ENCODE measurements around the gene GLB1L3. TPM values are rescaled to one million over a fixed set of nuclear protein-coding genes. Genes with fewer than 3 reads are reported as not detected.

Gene GLB1L3
- total and polyA plus RNA-seq, 2 of the 4 experiments (the other 2 are of a cell fraction): not detected

DNA sequence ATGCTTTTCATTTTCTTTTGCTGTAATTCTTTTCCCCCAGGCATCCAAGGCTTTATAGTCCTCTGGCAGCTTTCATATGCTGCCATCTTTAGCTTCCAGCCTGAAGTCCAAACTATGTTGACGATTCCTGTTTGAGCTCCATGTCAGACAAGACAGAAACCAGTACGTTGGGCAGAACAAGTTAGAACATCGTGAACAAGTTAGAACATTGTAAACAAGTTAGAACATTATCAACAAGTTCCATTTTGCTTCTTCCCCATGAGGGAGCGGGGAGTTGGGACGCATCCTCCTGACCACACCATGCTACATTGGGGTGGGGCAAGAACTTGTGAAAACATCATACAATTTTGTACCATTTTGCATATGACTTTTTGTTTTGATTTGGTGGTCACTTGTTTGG, 79.5 kb downstream of the GLB1L3 start:
- BruUV-seq (replicated peaks): no TSS peak
- H3K27me3 ChIP-seq (ENCODE audit: control insufficient read depth, insufficient read depth, low read length): no peaks in the 10 kb centered on the region
- no peak overlapping the region for H2AK9ac ChIP-seq (replicated peaks; ENCODE audit: low read depth, low read length, poor library complexity)
- no peak overlapping the region for H3K9ac ChIP-seq (ENCODE audit: low read depth, low read length)
- H3K4me1 ChIP-seq (ENCODE audit: control insufficient read depth, insufficient read depth, low read length): no peaks in the 10 kb centered on the region
- H2BK5ac ChIP-seq (ENCODE audit: low read depth, low read length, poor library complexity, severe bottlenecking): no peak overlapping the region
- H3K4me2 ChIP-seq (ENCODE audit: low read depth, low read length): no peak overlapping the region
- H2AFZ ChIP-seq (replicated peaks; ENCODE audit: low read length, poor library complexity): no peak overlapping the region
- in situ Hi-C loops (cut with MboI; ENCODE audit: low sequenced_read_pairs) (no loop called here), intact Hi-C loops (cut with micrococcal nuclease) (no loop called here), dilution Hi-C loops (cut with HindIII; ENCODE audit: low sequenced_read_pairs, unreplicated experiment) (no loop called here)
- H3K14ac ChIP-seq (replicated peaks; ENCODE audit: low read depth, low read length): no peak overlapping the region
- H4K91ac ChIP-seq (ENCODE audit: insufficient read depth, low read depth, low read length): no peak overlapping the region
- no peak overlapping the region for H3K27ac ChIP-seq (ENCODE audit: insufficient read depth, low read length)
- no peak overlapping the region for H4K8ac ChIP-seq (ENCODE audit: low read depth in 2 of 2, low read length in 2 of 2)
- H3K23ac ChIP-seq (ENCODE audit: low read depth, low read length): no peak overlapping the region
- no peak for TF ChIP-seq FOS (IDR thresholded peaks at IDR 0.05; ENCODE audit: low read depth, low read length)
- TF ChIP-seq BHLHE40 (IDR thresholded peaks at IDR 0.05; ENCODE audit: low read depth, low read length): no peak
- no peak for TF ChIP-seq RAD21 (IDR thresholded peaks at IDR 0.05; ENCODE audit: low read length)
- TF ChIP-seq, protein P1, sequence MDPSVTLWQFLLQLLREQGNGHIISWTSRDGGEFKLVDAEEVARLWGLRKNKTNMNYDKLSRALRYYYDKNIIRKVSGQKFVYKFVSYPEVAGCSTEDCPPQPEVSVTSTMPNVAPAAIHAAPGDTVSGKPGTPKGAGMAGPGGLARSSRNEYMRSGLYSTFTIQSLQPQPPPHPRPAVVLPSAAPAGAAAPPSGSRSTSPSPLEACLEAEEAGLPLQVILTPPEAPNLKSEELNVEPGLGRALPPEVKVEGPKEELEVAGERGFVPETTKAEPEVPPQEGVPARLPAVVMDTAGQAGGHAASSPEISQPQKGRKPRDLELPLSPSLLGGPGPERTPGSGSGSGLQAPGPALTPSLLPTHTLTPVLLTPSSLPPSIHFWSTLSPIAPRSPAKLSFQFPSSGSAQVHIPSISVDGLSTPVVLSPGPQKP (IDR thresholded peaks at IDR 0.05; ENCODE audit: borderline replicate concordance, low read depth, low read length): no peak
- no peak for TF ChIP-seq POLR2A (IDR thresholded peaks at IDR 0.05; ENCODE audit: low read depth, low read length)
- TF ChIP-seq MAZ (IDR thresholded peaks at IDR 0.05; ENCODE audit: borderline replicate concordance, low read depth, low read length): no peak
- TF ChIP-seq MXI1 (IDR thresholded peaks at IDR 0.05; ENCODE audit: borderline replicate concordance, low read depth, low read length): no peak
- no peak for TF ChIP-seq MAFK (IDR thresholded peaks at IDR 0.05; ENCODE audit: low read depth, low read length)
- TF ChIP-seq, protein P2, sequence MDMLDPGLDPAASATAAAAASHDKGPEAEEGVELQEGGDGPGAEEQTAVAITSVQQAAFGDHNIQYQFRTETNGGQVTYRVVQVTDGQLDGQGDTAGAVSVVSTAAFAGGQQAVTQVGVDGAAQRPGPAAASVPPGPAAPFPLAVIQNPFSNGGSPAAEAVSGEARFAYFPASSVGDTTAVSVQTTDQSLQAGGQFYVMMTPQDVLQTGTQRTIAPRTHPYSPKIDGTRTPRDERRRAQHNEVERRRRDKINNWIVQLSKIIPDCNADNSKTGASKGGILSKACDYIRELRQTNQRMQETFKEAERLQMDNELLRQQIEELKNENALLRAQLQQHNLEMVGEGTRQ (IDR thresholded peaks at IDR 0.05; ENCODE audit: low read depth, low read length): no peak
- H3K4ac ChIP-seq (ENCODE audit: low read depth, low read length): no peak overlapping the region
- H3K18ac ChIP-seq (ENCODE audit: low read depth, low read length): no peak overlapping the region
- no peaks in the 10 kb centered on the region for H3K9me1 ChIP-seq (ENCODE audit: insufficient read depth, low read length)
- no peaks in the 10 kb centered on the region for H3K79me1 ChIP-seq (ENCODE audit: low read depth in 1 of 2, low read length in 2 of 2)
- no peak overlapping the region for H2AK5ac ChIP-seq (ENCODE audit: low read depth, low read length)
- ChIA-PET CTCF (no interaction called here), POLR2A (ENCODE audit: unreplicated experiment) (no interaction called here)
- peaks cover 7% of the 10 kb centered on the region; the same call in 1 of the 2 replicates for H3K9me3 ChIP-seq (ENCODE audit: control insufficient read depth, insufficient read depth, low read length)
- no peak overlapping the region for H2BK15ac ChIP-seq (ENCODE audit: low read depth, low read length)
- ATAC-seq (ENCODE audit: low read depth) (no peak), DNase-seq (no peak)
- no peak overlapping the region for H4K5ac ChIP-seq (ENCODE audit: low read depth, low read length)
- no peaks in the 10 kb centered on the region for H3K36me3 ChIP-seq (ENCODE audit: control insufficient read depth, insufficient read depth, low read length)
- H4K20me1 ChIP-seq (ENCODE audit: insufficient read depth, low read length): no peaks in the 10 kb centered on the region
- H2BK120ac ChIP-seq (ENCODE audit: low read depth, low read length): no peak overlapping the region
- WGBS, 2 experiments (ENCODE audit: extremely low coverage in 2 of 2, insufficient read length in 1 of 2): no CpG with 5 or more reads among the region's 5 CpGs
- no peak overlapping the region for H3K4me3 ChIP-seq (ENCODE audit: insufficient read depth, low read depth, low read length)
- H2BK20ac ChIP-seq (ENCODE audit: low read depth, low read length): no peak overlapping the region
- H3K56ac ChIP-seq (ENCODE audit: extremely low read depth, insufficient read depth, low read length): no peak overlapping the region

Measured in IMR-90 (cell line).